ENCODE measurements around the gene GLYATL1B. TPM values are rescaled to one million over a fixed set of nuclear protein-coding genes. Genes with fewer than 3 reads are reported as not detected.
A peak's percentile ranks its signal among the peaks of the same experiment; 100 is the strongest.

GLYATL1B gene
- total and polyA plus RNA-seq, 10 of the 15 experiments (the other 5 are each of a cell fraction or from before 2014, with no cell fraction given): 0.10 to 1.7 (median 0.24) TPM; not detected in 4

DNA sequence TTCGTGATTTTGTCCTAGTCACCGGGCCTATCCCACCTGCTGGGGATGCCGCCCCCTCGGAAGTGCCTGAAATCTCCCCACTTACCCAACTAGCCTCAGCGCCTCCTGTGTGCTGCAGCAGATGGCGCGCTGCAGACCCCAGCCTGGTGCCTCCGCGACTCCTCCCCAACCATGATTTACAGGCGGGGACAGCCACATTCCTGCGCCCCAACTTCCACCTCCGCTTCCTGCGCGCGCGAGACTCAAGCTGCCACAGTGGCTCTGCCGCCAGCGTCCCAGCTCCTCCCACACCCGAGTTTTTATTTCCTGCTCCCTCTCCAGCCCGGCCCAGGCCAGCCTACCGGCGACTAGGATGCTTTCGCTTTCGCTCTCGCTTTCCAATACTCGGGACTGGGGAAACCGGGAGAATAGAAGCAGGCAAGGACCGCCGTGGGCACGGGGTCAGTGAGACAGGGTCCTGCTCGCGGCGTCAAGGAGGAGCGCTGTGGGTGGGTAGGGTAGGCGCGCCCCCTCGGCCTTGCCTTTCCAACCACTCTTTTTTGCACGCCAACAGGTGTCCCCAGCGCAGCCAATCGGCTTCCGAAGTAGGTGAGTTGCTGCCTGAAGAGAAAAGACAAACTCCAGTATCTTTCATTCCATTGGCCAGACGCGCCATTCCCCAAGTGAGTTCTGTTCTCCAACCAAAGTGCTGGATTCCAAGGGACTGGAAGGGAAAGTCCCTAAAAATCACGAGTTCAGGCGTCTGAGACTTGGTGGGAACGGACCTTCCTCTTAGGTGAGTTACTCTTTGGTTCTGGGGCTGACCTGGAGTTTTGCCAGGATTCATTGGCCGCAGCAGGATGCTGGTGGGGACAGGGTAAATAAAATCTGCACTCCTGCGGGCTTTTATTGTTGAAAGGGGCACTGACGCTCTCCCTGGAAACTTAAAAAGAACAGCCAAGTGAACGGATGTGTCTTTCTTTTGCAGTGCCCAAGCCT, 56.7 kb downstream of the GLYATL1B start, which contains the start of gene FAM111A:
TSS of gene FAM111A (plus strand) at position 327 of the 978 bp plus-strand sequence. CDS start 6,017 bp downstream, outside the sequence.
- DNase-seq (ENCODE audit: low read depth, low spot score): peak; percentile 69
- peak within 1 kb of the TSS; percentile 91 for H3K27ac ChIP-seq (ENCODE audit: control insufficient read depth, insufficient read depth)
- peak within 1 kb of the TSS; percentile 93 for H2AFZ ChIP-seq (ENCODE audit: control insufficient read depth, low read depth, low read length)
- ChIA-PET SMC1A (ENCODE audit: uncharacterized antibody, unreplicated experiment) (interaction anchor here (1.0 to 4.2 kb wide), 9 partner anchors 9 to 45 kb away, joined by 3 to 36 read pairs (median 17); no protein-coding TSS in a partner anchor), POLR2A (interaction anchor here (0.6 to 2.4 kb wide), 6 partner anchors 8 to 36 kb away, joined by 3 to 20 read pairs (median 3); partner anchors contain the start of gene FAM111B), RAD21 (ENCODE audit: unreplicated experiment) (interaction anchor here (1.0 to 5.9 kb wide), 8 partner anchors 9 to 41 kb away, joined by 3 to 80 read pairs (median 6); partner anchors contain the start of gene FAM111B), CTCF (interaction anchor here (1.1 to 12.0 kb wide), 10 partner anchors 9 to 85 kb away, joined by 3 to 250 read pairs (median 8); partner anchors contain the start of gene FAM111B)
- peak within 1 kb of the TSS; percentile 67 for H3K4me2 ChIP-seq (ENCODE audit: control insufficient read depth, insufficient read depth)
- no TSS peak for BruUV-seq (replicated peaks)
- ATAC-seq: peak; percentile 85
- H3K4me1 ChIP-seq (ENCODE audit: control insufficient read depth, insufficient read depth, low read length): peaks cover 21% of the 10 kb centered on the region; the same call in 1 of the 2 replicates
- 1% methylated on average over 50 of the region's 50 CpGs for WGBS (ENCODE audit: insufficient coverage, insufficient replicate concordance, low lambda C conversion rate, missing lambda C conversion rate)
- in situ Hi-C loops (cut with MboI): loop anchor here (5.0 kb wide), 2 partner anchors 36 to 91 kb away; partner anchors contain the start of gene FAM111B
- intact Hi-C loops (cut with micrococcal nuclease; ENCODE audit: unreplicated experiment): loop anchor here (1.0 to 2.0 kb wide), 3 partner anchors 15 to 564 kb away; partner anchors contain the start of genes FAM111B and ZFP91
- FAIRE-seq: peak; percentile 72
- peak within 1 kb of the TSS; percentile 83 for H3K4me3 ChIP-seq
- H4K20me1 ChIP-seq (ENCODE audit: control insufficient read depth, insufficient read depth): no peaks in the 10 kb centered on the region
- H3K36me3 ChIP-seq (ENCODE audit: control insufficient read depth in 2 of 2, insufficient read depth in 2 of 2, low read length in 1 of 2): peaks cover 0 to 6% of the 10 kb centered on the region in 2 experiments; a peak in 2 of 4 replicates
- peaks cover 49% of the 10 kb centered on the region for H3K79me2 ChIP-seq (ENCODE audit: control insufficient read depth, insufficient read depth, low read length)
- H3K27me3 ChIP-seq (replicated peaks in 1 of 2; ENCODE audit: control insufficient read depth in 2 of 2, insufficient read depth in 2 of 2, low read length in 1 of 2): no peaks in the 10 kb centered on the region
- no peaks in the 10 kb centered on the region for H3K9me3 ChIP-seq (replicated peaks; ENCODE audit: control insufficient read depth, insufficient read depth, low read length)
- peak within 1 kb of the TSS; percentile 92 for H3K9ac ChIP-seq (ENCODE audit: control insufficient read depth, insufficient read depth, low read length)
- TF ChIP-seq SMARCA5 (IDR thresholded peaks at IDR 0.05): peak; percentile 36; the same call in 1 of the 2 replicates
- no peak for TF ChIP-seq TCF7 (IDR thresholded peaks at IDR 0.05; ENCODE audit: borderline replicate concordance)
- TF ChIP-seq TBL1XR1 (IDR thresholded peaks at IDR 0.05; ENCODE audit: low read depth, low read length): no peak
- peak; percentile 94 for TF ChIP-seq IKZF1 (conservative IDR thresholded peaks at IDR 0.05)
- TF ChIP-seq ZNF217 (IDR thresholded peaks at IDR 0.05): no peak
- peak; percentile 84 for TF ChIP-seq NFYB (IDR thresholded peaks at IDR 0.05; ENCODE audit: insufficient read depth, low read depth, low read length)
- TF ChIP-seq IRF4 (IDR thresholded peaks at IDR 0.05; ENCODE audit: low read depth, low read length): no peak
- no peak for TF ChIP-seq TCF12 (IDR thresholded peaks at IDR 0.05; ENCODE audit: low read depth, low read length)
- no peak for TF ChIP-seq ZNF207 (IDR thresholded peaks at IDR 0.05; ENCODE audit: borderline replicate concordance)
- TF ChIP-seq POLR2A (IDR thresholded peaks at IDR 0.05; ENCODE audit: low read depth, low read length): peak; percentile 73; the same call in 1 of the 2 replicates
- peak; percentile 55 for TF ChIP-seq RAD51 (IDR thresholded peaks at IDR 0.05)
- TF ChIP-seq SMC3 (IDR thresholded peaks at IDR 0.05; ENCODE audit: borderline replicate concordance, low read length): peak; percentile 61; the same call in 1 of the 2 replicates
- TF ChIP-seq CHD2 (IDR thresholded peaks at IDR 0.05; ENCODE audit: borderline replicate concordance, low read depth, low read length): peak; percentile 70
- peak; percentile 60; the same call in 1 of the 2 replicates for TF ChIP-seq MLLT1 (IDR thresholded peaks at IDR 0.05)
- peak; percentile 77; the same call in 1 of the 2 replicates for TF ChIP-seq DPF2 (IDR thresholded peaks at IDR 0.05)
- TF ChIP-seq E4F1 (IDR thresholded peaks at IDR 0.05; ENCODE audit: borderline replicate concordance, partially characterized antibody): no peak
- 0 out of 3 replicates have a peak, but pooled peaks have one; percentile 31 for TF ChIP-seq POU2F2 (IDR thresholded peaks at IDR 0.05; ENCODE audit: borderline replicate concordance, low read depth, low read length)
- TF ChIP-seq CREM (IDR thresholded peaks at IDR 0.05; ENCODE audit: low read depth): peak; percentile 54; the same call in 1 of the 2 replicates
- TF ChIP-seq RELA (IDR thresholded peaks at IDR 0.05; ENCODE audit: borderline replicate concordance, partially characterized antibody): peak; percentile 45

All from GM12878 (cell line).